ENCODE measurements around the gene MEIS3. TPM values are rescaled to one million over a fixed set of nuclear protein-coding genes. Genes with fewer than 3 reads are reported as not detected.

The MEIS3 gene
- total RNA-seq, 1 experiment from 2014 or later, result 35.8 TPM

GRCh38 chr19:47405197-47405550 is 14.2 kb downstream of the MEIS3 start:
- CTCF ChIA-PET, result no interaction called here
- no peaks in the 10 kb centered on the region for H4K20me1 ChIP-seq (ENCODE audit: insufficient read depth)
- BruUV-seq (replicated peaks), result no TSS peak
- H3K36me3 ChIP-seq (ENCODE audit: control insufficient read depth in 1 of 2, insufficient read depth in 2 of 2, low read length in 2 of 2), result no peaks in the 10 kb centered on the region
- POLR2A ChIA-PET, result no interaction called here
- H3K9me3 ChIP-seq (ENCODE audit: control insufficient read depth in 1 of 2, insufficient read depth in 1 of 2, low read depth in 1 of 2, low read length in 2 of 2), result no peaks in the 10 kb centered on the region
- no peak for DNase-seq (ENCODE audit: low read depth, low spot score)
- ATAC-seq, result no peak
- no peak overlapping the region for H3K4me3 ChIP-seq (replicated peaks in 1 of 2; ENCODE audit: low read depth in 1 of 2, low read length in 2 of 2)
- RAD21 ChIA-PET (ENCODE audit: low non-redundant PET in 1 of 2, low total read pairs in 2 of 2, uncharacterized antibody in 2 of 2, unreplicated experiment in 2 of 2), result no interaction called here
- H3K27ac ChIP-seq (ENCODE audit: low read depth, low read length), result no peak overlapping the region
- no peaks in the 10 kb centered on the region for H3K27me3 ChIP-seq (ENCODE audit: insufficient read depth, low read length)
- intact Hi-C loops (cut with micrococcal nuclease), result no loop called here
- no peaks in the 10 kb centered on the region for H3K4me1 ChIP-seq (ENCODE audit: control insufficient read depth in 1 of 2, insufficient read depth in 2 of 2, low read length in 2 of 2)
- H2AFZ ChIP-seq (ENCODE audit: low read depth, low read length, poor library complexity, severe bottlenecking), result no peak overlapping the region
- no peaks in the 10 kb centered on the region for H3K79me2 ChIP-seq (ENCODE audit: insufficient read depth, low read length)
- no peaks in the 10 kb centered on the region for H3K9me2 ChIP-seq (ENCODE audit: insufficient read depth)
- H3K9ac ChIP-seq (ENCODE audit: low read length), result no peak overlapping the region
- no peak overlapping the region for H3K4me2 ChIP-seq (ENCODE audit: low read length)
- no peak for TF ChIP-seq REST (IDR thresholded peaks at IDR 0.05; ENCODE audit: low read depth)
- TF ChIP-seq JUND (IDR thresholded peaks at IDR 0.05), result no peak
- no peak for TF ChIP-seq YY1 (IDR thresholded peaks at IDR 0.05; ENCODE audit: extremely low read depth, insufficient replicate concordance, low read depth, low read length)
- TF ChIP-seq SIN3A (IDR thresholded peaks at IDR 0.05; ENCODE audit: low read depth), result no peak
- no peak for TF ChIP-seq POLR2AphosphoS5 (IDR thresholded peaks at IDR 0.05; ENCODE audit: low read depth, low read length)
- TF ChIP-seq TCF7L2 (IDR thresholded peaks at IDR 0.05; ENCODE audit: borderline replicate concordance, extremely low read depth, insufficient read depth, insufficient read length), result no peak
- no peak for TF ChIP-seq CBX3 (IDR thresholded peaks at IDR 0.05; ENCODE audit: low read depth)
- TF ChIP-seq EZH2phosphoT487 (IDR thresholded peaks at IDR 0.05; ENCODE audit: borderline replicate concordance), result no peak
- TF ChIP-seq EZH2 (IDR thresholded peaks at IDR 0.05), result no peak
- TF ChIP-seq CEBPB (IDR thresholded peaks at IDR 0.05; ENCODE audit: low read depth), result no peak
- TF ChIP-seq ELF1 (IDR thresholded peaks at IDR 0.05; ENCODE audit: borderline replicate concordance, low read depth), result no peak
- no peak for TF ChIP-seq ATF3 (IDR thresholded peaks at IDR 0.05)
- no peak for TF ChIP-seq ZBTB33 (IDR thresholded peaks at IDR 0.05; ENCODE audit: extremely low read depth, insufficient replicate concordance, low read length)
- TF ChIP-seq SRF (IDR thresholded peaks at IDR 0.05; ENCODE audit: low read depth), result no peak
- TF ChIP-seq POLR2A (IDR thresholded peaks at IDR 0.05; ENCODE audit: borderline replicate concordance, extremely low read depth, insufficient read depth, insufficient read length), result no peak
- no peak for TF ChIP-seq MAX (IDR thresholded peaks at IDR 0.05)
- TF ChIP-seq RAD21 (IDR thresholded peaks at IDR 0.05; ENCODE audit: low read depth), result no peak
- no peak for TF ChIP-seq SP1 (IDR thresholded peaks at IDR 0.05; ENCODE audit: low read depth)
